Kidney tubule cell (primary cell): Measurements from ENCODE around the gene KIF12.
A peak's percentile ranks its signal among the peaks of the same experiment; 100 is the strongest.
"Not testable (repeated sequence)": the region's sequence is repeated elsewhere in the genome, so short reads cannot be mapped to it uniquely, and the experiment has no call there.

Experiments used
- DNase-seq: peaks from one replicate; pipeline ENCODE4 v3.0.0-alpha.2; 2018; ENCODE audit warnings: low spot score

KIF12 gene

GRCh38 chr9:114098936-114099668 lies at the start of gene KIF12:
Gene KIF12, minus strand, starts transcription at chr9:114099292. Its CDS starts 16 bp downstream, at chr9:114099276.
- peak; percentile 96 for DNase-seq

GRCh38 chr9:114146735-114147134 lies 47.6 kb upstream of the KIF12 start:
- no peak for DNase-seq

GRCh38 chr9:114143234-114143633 lies 44.1 kb upstream of the KIF12 start:
- DNase-seq = no peak

GRCh38 chr9:114141553-114142402 lies 42.7 kb upstream of the KIF12 start:
- DNase-seq = peak; percentile 46

- no peak for DNase-seq
Observed at GRCh38 chr9:114140850-114141249, 41.8 kb upstream of the KIF12 start.

DNA sequence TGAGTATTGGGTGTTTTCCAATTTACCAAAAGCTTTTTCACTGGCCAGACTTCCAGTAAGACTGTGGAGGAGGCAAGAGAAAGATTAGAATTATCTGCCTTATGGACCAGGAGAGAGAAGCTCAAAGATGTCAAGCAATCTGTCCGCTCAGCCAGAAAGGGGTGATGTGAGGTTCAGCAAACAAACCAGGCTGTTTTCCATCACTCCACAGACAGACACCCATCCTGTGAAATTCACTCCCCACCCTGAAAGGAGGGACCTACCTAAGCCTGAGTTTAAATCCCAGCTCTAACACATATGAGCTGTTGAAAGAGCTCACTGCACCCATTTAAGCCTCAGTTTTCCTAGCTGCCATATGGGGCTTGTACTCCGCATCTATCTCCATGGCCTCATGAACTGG lies 41.3 kb upstream of the KIF12 start:
- DNase-seq = no peak

DNA sequence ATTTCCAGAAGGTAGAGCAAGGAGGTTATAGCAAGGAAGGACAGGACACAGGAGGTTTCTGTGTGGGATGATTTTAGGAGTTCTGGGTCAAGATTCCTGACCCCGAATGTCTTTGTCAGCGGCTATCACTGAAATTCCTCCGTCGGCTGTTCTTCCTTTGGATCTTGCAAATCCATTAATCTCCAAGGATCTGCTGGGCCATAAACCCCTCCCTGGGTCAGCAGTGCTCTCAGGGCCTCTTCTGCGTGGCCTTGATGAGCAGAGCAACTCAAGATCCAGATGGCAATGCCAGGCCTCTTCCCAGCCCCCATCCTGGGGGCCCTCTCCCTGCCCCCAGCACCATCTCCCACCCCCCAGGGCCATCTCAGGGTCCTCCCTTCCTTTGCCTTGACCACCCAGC lies 40.0 kb upstream of the KIF12 start:
- no peak for DNase-seq

- DNase-seq = no peak
Observed at GRCh38 chr9:114138552-114138971, 39.5 kb upstream of the KIF12 start.

GRCh38 chr9:114137831-114138230 lies 38.7 kb upstream of the KIF12 start:
- no peak for DNase-seq

DNA sequence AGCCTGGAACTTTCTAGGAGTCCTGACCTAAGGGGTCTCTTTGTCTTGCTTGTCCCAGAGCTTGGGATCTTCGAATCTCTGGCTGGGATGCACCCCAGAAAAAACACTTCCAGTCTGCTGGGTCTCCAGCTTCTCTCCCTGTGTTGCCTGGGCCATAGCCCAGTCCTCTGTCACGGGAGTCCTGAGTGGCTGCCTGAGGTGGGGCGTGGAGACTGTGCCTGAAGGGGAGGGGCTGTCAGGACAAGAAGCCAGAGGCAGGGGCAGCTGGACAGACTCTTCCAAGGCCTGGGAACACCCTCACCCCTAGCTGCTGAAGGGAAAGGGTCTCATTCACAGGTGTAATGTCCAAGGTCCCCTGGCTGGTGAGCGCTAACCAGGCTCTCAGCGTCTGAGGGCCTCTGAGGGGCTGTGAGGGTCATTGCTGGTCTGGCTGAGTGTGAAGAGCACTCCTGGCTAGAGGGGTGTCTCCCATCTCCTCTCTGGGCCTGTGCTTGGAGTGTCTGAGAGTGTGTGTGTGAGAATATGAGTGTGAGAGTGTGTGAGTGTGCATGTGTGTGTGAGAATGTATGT lies 35.8 kb upstream of the KIF12 start:
- DNase-seq = no peak

DNA sequence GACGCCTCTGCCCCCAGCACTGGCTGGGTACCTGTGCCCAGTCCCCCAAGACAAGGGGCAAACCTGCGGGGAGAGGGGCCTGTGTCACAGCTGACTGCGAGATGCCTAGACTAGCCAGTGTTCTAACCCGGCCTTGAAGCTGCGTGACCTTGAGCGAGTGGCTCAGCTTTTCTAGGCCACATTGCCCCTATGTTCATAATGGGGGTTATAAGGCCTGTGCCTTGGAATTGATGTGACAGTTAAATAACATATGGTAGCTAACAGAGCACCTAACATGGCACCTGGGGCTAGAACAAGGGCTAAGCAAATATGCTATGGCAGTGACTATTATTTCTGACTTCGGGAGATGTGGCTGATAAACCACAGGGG lies 33.4 kb upstream of the KIF12 start:
- DNase-seq = no peak

GRCh38 chr9:114131808-114132549 lies 32.9 kb upstream of the KIF12 start:
- DNase-seq = no peak

- no peak for DNase-seq
Observed at GRCh38 chr9:114130624-114131277, 31.7 kb upstream of the KIF12 start.

DNA sequence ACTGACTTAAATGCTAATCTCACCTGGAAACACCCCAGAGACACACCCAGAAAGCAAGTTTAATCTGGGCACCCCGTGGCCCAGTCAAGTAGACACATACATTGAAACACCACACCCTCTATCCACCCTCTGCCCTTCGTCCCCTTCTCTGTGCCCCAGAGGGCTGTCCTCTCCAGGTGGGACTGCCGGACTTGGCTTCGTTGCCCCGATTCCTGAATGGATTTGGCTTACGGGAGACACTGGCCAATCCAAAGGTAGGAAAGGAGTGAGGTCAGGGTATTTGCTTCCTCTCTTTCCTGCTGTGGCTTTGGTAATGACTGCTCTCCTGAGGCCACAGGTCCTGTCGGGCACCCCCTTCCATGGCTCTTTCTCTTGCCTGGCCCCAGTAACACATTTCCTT lies 31.0 kb upstream of the KIF12 start:
- no peak for DNase-seq

DNA sequence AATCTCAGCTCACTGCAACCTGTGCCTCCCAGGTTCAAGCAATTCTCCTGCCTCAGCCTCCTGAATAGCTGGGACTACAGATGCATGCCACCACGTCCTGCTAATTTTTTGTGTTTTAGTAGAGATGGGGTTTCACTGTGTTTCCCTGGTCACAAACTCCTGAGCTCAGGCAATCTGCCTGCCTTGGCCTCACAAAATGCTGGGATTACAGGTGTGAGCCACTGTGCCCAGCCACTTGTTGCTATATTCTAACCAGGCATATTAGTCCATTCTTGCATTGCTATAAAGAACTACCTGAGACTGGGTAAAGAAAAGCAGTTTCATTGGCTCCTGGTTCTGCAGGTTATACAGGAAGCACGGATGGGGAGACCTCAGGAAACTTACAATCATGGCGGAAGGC lies 29.7 kb upstream of the KIF12 start:
- DNase-seq = not testable (repeated sequence)

DNA sequence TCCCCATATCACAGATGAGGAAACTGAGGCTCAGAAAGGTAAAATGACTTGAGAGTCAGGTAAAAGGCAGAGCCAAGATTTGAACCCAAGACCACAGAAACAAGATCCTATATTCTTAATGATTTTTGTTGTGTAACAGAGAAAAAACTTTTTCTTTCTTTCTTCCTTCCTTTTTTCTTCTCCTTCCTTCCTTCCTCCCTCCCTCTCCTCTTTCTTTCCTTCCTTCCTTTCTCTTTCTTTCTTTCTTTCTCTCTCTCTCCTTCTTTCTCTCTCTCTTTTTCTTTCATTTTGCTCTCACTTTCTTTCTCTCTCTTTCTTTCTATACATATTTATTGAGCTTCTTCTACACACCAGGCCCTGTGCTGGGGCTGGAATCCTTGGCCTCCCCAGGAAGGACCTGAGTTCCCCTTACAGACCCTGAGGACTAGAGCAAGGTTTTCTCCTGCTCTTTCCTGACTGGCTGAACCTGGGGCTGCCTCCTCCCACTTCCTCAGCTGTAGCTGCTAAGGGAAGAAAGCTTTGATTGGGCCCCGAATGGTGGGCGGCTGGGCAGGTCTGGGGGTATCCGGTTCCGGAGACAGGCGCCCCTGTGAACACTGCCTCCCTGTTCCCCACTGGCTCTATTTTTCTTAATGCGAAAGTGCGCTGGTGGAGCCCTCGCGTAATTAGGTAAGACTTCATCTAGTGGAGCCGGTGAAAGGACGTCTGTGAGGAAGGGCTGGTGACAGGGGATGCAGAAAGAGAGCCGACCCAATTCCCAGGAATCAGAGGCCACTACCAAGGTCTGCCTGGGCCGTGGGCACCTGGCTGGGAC lies 27.4 kb upstream of the KIF12 start:
- no peak for DNase-seq

DNA sequence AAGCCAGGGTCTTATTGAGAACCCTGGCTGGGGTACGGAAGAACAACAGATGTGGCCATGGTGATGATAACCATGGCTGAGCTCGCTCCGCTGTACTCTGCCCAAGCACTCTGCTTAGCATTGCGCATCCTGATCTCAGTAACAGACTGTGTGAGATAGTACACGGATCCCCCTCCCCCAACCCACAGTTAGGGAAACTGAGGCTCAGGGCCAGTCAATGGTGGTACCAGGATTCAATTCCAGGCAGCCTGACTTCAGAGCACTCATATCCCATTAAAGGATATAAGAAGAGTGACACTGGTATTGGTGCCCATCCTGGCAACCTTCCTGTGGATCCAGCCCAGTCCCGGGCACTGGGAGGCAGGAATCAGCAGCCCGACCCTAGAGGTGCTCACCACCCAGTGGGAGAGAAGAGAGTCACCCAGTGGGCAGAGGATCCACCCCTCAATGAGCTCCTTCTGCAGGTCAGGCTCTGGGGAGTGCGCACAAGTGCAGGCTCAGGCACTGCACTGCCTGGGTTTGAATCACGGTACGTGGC lies 26.5 kb upstream of the KIF12 start:
- DNase-seq = no peak

- no peak for DNase-seq
Observed at GRCh38 chr9:114124666-114125475, 25.8 kb upstream of the KIF12 start.

- no peak for DNase-seq
Observed at GRCh38 chr9:114124138-114124537, 25.0 kb upstream of the KIF12 start.
